GM12878 (cell line): ENCODE data around the gene TDRKH. TPM values are rescaled to one million over a fixed set of nuclear protein-coding genes. Genes with fewer than 3 reads are reported as not detected.

Experiments used
- ATAC-seq: fragments of 200-7000 bp; cut with Tn5 transposase; 3 replicates; pipeline ENCODE4 v1.9.1; 2020; ENCODE audit warnings: mild to moderate bottlenecking, moderate library complexity
- BruUV-seq: library from RNA; stranded (reverse); fragments of 400-500 nt; replicated peaks from 2 replicates; lab custom pipeline; 2021; lab: Mats Ljungman, UMichigan
- CTCF ChIA-PET: fragments of 300-600 bp; sonication (Branson Sonifier 250); formaldehyde crosslinking; extraction: SDS; loops from one replicate; lab custom pipeline; 2021; ENCODE audit warnings: inconsistent platforms; lab: Yijun Ruan, JAX
- POLR2A ChIA-PET: fragments of 350-600 bp; formaldehyde crosslinking; extraction: SDS; loops from one replicate; lab custom pipeline; 2021; ENCODE audit warnings: inconsistent platforms; lab: Charles Lee
- RAD21 ChIA-PET: fragments of 300-600 bp; sonication (Branson Sonifier 250); formaldehyde crosslinking; loops from one replicate; lab custom pipeline; 2023; ENCODE audit warnings: antibody characterized with exemption; ENCODE audit not compliant: unreplicated experiment; lab: Charles Lee
- SMC1A ChIA-PET: fragments of 300-600 bp; sonication (Branson Sonifier 250); formaldehyde crosslinking; loops from one replicate; lab custom pipeline; 2023; ENCODE audit not compliant: unreplicated experiment, uncharacterized antibody; lab: Charles Lee
- DNase-seq: peaks from one replicate; pipeline ENCODE4 v3.0.0-alpha.2; 2011; ENCODE audit warnings: low read depth, low spot score
- FAIRE-seq: peaks from 3 replicates; lab custom pipeline; 2011; peaks lifted over from hg19 to GRCh38; lab: Jason Lieb, UNC
- H2AFZ ChIP-seq: 2 replicates; pipeline ENCODE4 v1.6.0; 2011; ENCODE audit warnings: low read depth, low read length, control low read depth; ENCODE audit not compliant: control insufficient read depth
- H3K27ac ChIP-seq: 2 replicates; pipeline ENCODE4 v1.5.1; 2011; ENCODE audit warnings: control low read depth; ENCODE audit not compliant: control insufficient read depth, insufficient read depth
- H3K27me3 ChIP-seq, 2 experiments: replicated peaks in 1 of 2; 2 replicates each; pipeline versions ENCODE4 v1.6.0 to v1.6.1; 2011; ENCODE audit warnings: low read length in 1 of 2; ENCODE audit not compliant: control insufficient read depth in 2 of 2, insufficient read depth in 2 of 2
- H3K36me3 ChIP-seq, 2 experiments: 2 replicates each; pipeline ENCODE4 v1.5.1; 2011; ENCODE audit warnings: low read length in 1 of 2; ENCODE audit not compliant: control insufficient read depth in 2 of 2, insufficient read depth in 2 of 2
- H3K4me1 ChIP-seq: 2 replicates; pipeline ENCODE4 v1.6.1; 2011; ENCODE audit warnings: mild to moderate bottlenecking, low read length, moderate library complexity, mixed read lengths; ENCODE audit not compliant: control insufficient read depth, insufficient read depth
- H3K4me2 ChIP-seq: 2 replicates; pipeline ENCODE4 v1.6.0; 2011; ENCODE audit warnings: control low read depth; ENCODE audit not compliant: control insufficient read depth, insufficient read depth
- H3K4me3 ChIP-seq: fragments of 200-600 bp; sonication (generic); 2 replicates; pipeline ENCODE4 v1.5.1; 2016
- H3K79me2 ChIP-seq: 2 replicates; pipeline ENCODE4 v1.6.0; 2011; ENCODE audit warnings: low read length; ENCODE audit not compliant: control insufficient read depth, insufficient read depth
- H3K9ac ChIP-seq: 2 replicates; pipeline ENCODE4 v1.8.0; 2011; ENCODE audit warnings: low read length, control low read depth, mixed read lengths; ENCODE audit not compliant: control insufficient read depth, insufficient read depth
- H3K9me3 ChIP-seq: replicated peaks from 3 replicates; pipeline ENCODE4 v1.5.1; 2011; ENCODE audit warnings: mild to moderate bottlenecking, low read length; ENCODE audit not compliant: control insufficient read depth, insufficient read depth
- H4K20me1 ChIP-seq: 2 replicates; pipeline ENCODE4 v1.6.0; 2011; ENCODE audit not compliant: control insufficient read depth, insufficient read depth
- BCL11A ChIP-seq: IDR thresholded peaks from 2 replicates; pipeline ENCODE4 v1.6.1; 2011; ENCODE audit warnings: low read depth, low read length
- CHD4 ChIP-seq: fragments of 200-600 bp; sonication (generic); IDR thresholded peaks from 2 replicates; pipeline ENCODE4 v1.6.1; 2016; ENCODE audit warnings: mild to moderate bottlenecking
- CREB1 ChIP-seq: IDR thresholded peaks from 2 replicates; pipeline ENCODE4 v1.6.1; 2012; ENCODE audit warnings: low read depth, mild to moderate bottlenecking, inconsistent platforms
- EED ChIP-seq: sonication (generic); IDR thresholded peaks from 2 replicates; pipeline ENCODE4 v1.6.1; 2016; ENCODE audit warnings: antibody characterized with exemption, low read depth
- JUND ChIP-seq: IDR thresholded peaks from 2 replicates; pipeline ENCODE4 v1.6.1; 2012; ENCODE audit warnings: low read depth, mild to moderate bottlenecking, low read length, improper control_type of control experiment, moderate library complexity
- MEF2A ChIP-seq: IDR thresholded peaks from 2 replicates; pipeline ENCODE4 v1.6.1; 2011; ENCODE audit warnings: low read depth, mild to moderate bottlenecking, low read length, moderate library complexity; ENCODE audit not compliant: insufficient read depth
- NFYA ChIP-seq: IDR thresholded peaks from 2 replicates; pipeline ENCODE4 v1.6.1; 2011; ENCODE audit warnings: low read depth, mild to moderate bottlenecking, low read length, improper control_type of control experiment, borderline replicate concordance
- NRF1 ChIP-seq: conservative IDR thresholded peaks from 2 replicates; pipeline ENCODE4 v1.6.1; 2011; ENCODE audit warnings: mild to moderate bottlenecking, low read depth, low read length, improper control_type of control experiment
- RCOR1 ChIP-seq: conservative IDR thresholded peaks from 2 replicates; pipeline ENCODE4 v1.6.1; 2012; ENCODE audit warnings: low read depth, low read length, improper control_type of control experiment
- RELA ChIP-seq: fragments of 450-650 bp; IDR thresholded peaks from 2 replicates; pipeline ENCODE4 v1.8.0; 2014; ENCODE audit warnings: borderline replicate concordance; ENCODE audit not compliant: partially characterized antibody
- ZNF217 ChIP-seq: fragments of 450-650 bp; IDR thresholded peaks from 2 replicates; pipeline ENCODE4 v1.6.1; 2017; ENCODE audit warnings: antibody characterized with exemption, mild to moderate bottlenecking
- ZSCAN29 ChIP-seq: fragments of 450-650 bp; IDR thresholded peaks from 2 replicates; pipeline ENCODE4 v1.6.1; 2017; ENCODE audit warnings: mild to moderate bottlenecking, moderate library complexity
- WGBS: methylation state at CpG from one replicate; pipeline ENCODE4 v1.1.6; 2016; ENCODE audit warnings: low lambda C conversion rate; ENCODE audit not compliant: insufficient replicate concordance, insufficient coverage; ENCODE audit errors: missing lambda C conversion rate; 5-methylcytosine and 5-hydroxymethylcytosine counted together
- in situ Hi-C: fragments of 300-500 bp; cut with MboI; formaldehyde crosslinking; loops from 9 replicates; pipeline ENCODE4 v1.14.3; 2018; ENCODE audit warnings: mixed read lengths
- intact Hi-C: fragments of 100-400 bp; cut with micrococcal nuclease; formaldehyde crosslinking; loops from one replicate; pipeline ENCODE4 v1.14.2; 2022; ENCODE audit not compliant: unreplicated experiment
- polyA plus RNA-seq, 11 experiments: library from polyadenylated mRNA; depleted of rRNA in 4 of 11; unstranded in 6 of 11; stranded (reverse) in 5 of 11; fragments of >200 nt; fragmentation: Nextera tagmentation in 4 of 11; fragmentation: Illumina TruSeq in 1 of 11; extraction: Ambion mirVana in 4 of 11; extraction: Trizol in 1 of 11; gene quantifications; 1 replicate in 1 of 11; 2 replicates in 10 of 11; pipeline versions ENCODE4 v1.2.1 to v1.2.3, GENCODE V29; 2011 to 2016; ENCODE audit warnings: inconsistent platforms in 2 of 11, missing spikeins in 2 of 11, low read depth in 1 of 11
- total RNA-seq, 4 experiments: library from RNA; depleted of rRNA in 3 of 4; stranded (reverse); fragments of >200 nt in 3 of 4; fragmentation: Illumina TruSeq in 1 of 4; extraction: Trizol in 1 of 4; gene quantifications; 2 replicates each; pipeline versions ENCODE4 v1.2.1 to v1.2.3, GENCODE V29; 2013 to 2021
- TF ChIP-seq, protein P1 (sequence below): fragments of 450-650 bp; IDR thresholded peaks from 2 replicates; pipeline ENCODE4 v1.6.1; 2014; ENCODE audit warnings: mild to moderate bottlenecking

The TDRKH gene
- total and polyA plus RNA-seq, 10 of the 15 experiments (the other 5 are each of a cell fraction or from before 2014, with no cell fraction given), result 1.3 to 8.4 (median 2.9) TPM

DNA sequence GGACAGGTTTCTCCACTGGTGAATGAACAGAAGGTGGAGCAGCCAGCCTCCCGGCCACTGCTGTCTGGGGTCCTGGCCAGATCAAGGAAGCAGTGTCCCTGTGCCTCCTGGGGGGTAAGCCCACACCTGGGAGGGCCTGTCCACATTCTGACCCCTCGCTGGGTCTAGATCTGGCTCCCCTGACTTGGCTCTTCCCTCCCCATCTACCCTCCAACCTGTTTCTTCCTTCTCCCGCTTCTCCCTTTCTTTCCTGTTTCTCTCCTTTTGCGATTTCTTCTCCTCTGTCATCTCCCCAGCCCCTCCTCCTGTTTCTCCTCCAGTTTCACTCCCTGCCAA, 40.9 kb upstream of the TDRKH start:
- H3K27ac ChIP-seq, result no peak overlapping the region
- 33% methylated on average over 3 of the region's 4 CpGs for WGBS

DNA sequence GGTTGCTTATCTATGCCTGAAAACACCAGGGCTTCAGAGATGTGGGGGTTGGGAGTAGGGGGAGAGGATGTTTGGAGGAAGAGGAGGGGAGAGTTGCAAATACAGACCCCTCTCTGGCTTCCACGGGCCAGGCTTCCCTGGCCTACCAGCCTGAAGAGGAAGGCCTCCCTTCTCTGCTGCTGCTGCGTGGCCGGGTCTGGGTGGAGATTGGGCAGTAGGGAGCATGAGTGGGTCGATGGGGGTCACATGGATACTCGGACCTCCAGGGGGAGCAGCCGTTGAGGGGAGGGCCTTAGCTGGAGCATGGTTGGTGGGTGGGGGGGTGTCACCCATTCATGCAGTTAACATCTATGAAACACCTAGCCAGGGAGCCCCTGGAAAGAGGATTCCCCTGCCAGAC, 39.8 kb upstream of the TDRKH start:
- ChIA-PET CTCF (interaction anchor here (1.0 to 1.9 kb wide), 2 partner anchors 10 to 295 kb away, joined by 4 to 6 read pairs; partner anchors contain the start of gene C2CD4D), POLR2A (interaction anchor here (0.7 kb wide), 1 partner anchor 66 kb away, joined by 4 read pairs; the partner anchor contains the start of gene MRPL9), RAD21 (no interaction called here), SMC1A (no interaction called here)
- no peak for DNase-seq
- no peak overlapping the region for H3K4me3 ChIP-seq
- no peak overlapping the region for H2AFZ ChIP-seq
- no peaks in the 10 kb centered on the region for H4K20me1 ChIP-seq
- BruUV-seq, result no TSS peak
- 34% methylated on average over 5 of the region's 6 CpGs for WGBS
- ATAC-seq, result no peak
- H3K9ac ChIP-seq, result no peak overlapping the region
- H3K4me2 ChIP-seq, result no peak overlapping the region
- no peaks in the 10 kb centered on the region for H3K9me3 ChIP-seq
- no peaks in the 10 kb centered on the region for H3K79me2 ChIP-seq
- no peak for FAIRE-seq
- no peaks in the 10 kb centered on the region for H3K36me3 ChIP-seq
- no peaks in the 10 kb centered on the region for H3K27me3 ChIP-seq
- peaks cover 5% of the 10 kb centered on the region for H3K4me1 ChIP-seq
- no peak for TF ChIP-seq RCOR1
- TF ChIP-seq ZNF217, result no peak
- TF ChIP-seq CREB1, result no peak
- TF ChIP-seq CHD4, result no peak
- no peak for TF ChIP-seq ZSCAN29
- TF ChIP-seq, protein P1, sequence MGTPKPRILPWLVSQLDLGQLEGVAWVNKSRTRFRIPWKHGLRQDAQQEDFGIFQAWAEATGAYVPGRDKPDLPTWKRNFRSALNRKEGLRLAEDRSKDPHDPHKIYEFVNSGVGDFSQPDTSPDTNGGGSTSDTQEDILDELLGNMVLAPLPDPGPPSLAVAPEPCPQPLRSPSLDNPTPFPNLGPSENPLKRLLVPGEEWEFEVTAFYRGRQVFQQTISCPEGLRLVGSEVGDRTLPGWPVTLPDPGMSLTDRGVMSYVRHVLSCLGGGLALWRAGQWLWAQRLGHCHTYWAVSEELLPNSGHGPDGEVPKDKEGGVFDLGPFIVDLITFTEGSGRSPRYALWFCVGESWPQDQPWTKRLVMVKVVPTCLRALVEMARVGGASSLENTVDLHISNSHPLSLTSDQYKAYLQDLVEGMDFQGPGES, result no peak
- no peak for TF ChIP-seq EED
- no peak for TF ChIP-seq BCL11A
- TF ChIP-seq NRF1, result no peak
- TF ChIP-seq NFYA, result no peak
- no peak for TF ChIP-seq MEF2A
- TF ChIP-seq RELA, result no peak
- intact Hi-C loops, result loop anchor here (10.0 kb wide), 1 partner anchor 115 kb away; the partner anchor contains the start of gene CELF3
- no peak overlapping the region for H3K27ac ChIP-seq
- in situ Hi-C loops, result loop anchor here (10.0 kb wide), 2 partner anchors 385 to 535 kb away; no protein-coding TSS in a partner anchor

More for the DNA sequence above, 40.9 kb upstream of the TDRKH start:
- Histone ChIP-seq H3K36me3 (no peaks in the 10 kb centered on the region), H3K4me2 (no peak overlapping the region), H3K4me1 (peaks cover 5% of the 10 kb centered on the region), H3K27me3 (no peaks in the 10 kb centered on the region), H2AFZ (no peak overlapping the region), H3K9ac (no peak overlapping the region), H3K9me3 (no peaks in the 10 kb centered on the region), H3K79me2 (no peaks in the 10 kb centered on the region), H4K20me1 (no peaks in the 10 kb centered on the region), H3K4me3 (no peak overlapping the region)
- no peak for ATAC-seq
- POLR2A ChIA-PET, result no interaction called here
- RAD21 ChIA-PET, result no interaction called here
- SMC1A ChIA-PET, result interaction anchor here (0.5 kb wide), 1 partner anchor 137 kb away, joined by 4 read pairs; no protein-coding TSS in a partner anchor
- in situ Hi-C loops, result loop anchor here (10.0 kb wide), 2 partner anchors 386 to 536 kb away; no protein-coding TSS in a partner anchor
- no TSS peak for BruUV-seq
- DNase-seq, result no peak
- CTCF ChIA-PET, result no interaction called here
- TF ChIP-seq JUND, result no peak
- no peak for FAIRE-seq
- intact Hi-C loops, result loop anchor here (10.0 kb wide), 1 partner anchor 116 kb away; the partner anchor contains the start of gene CELF3
